Measurements from ENCODE around the gene RNF208.

RNF208 gene

GRCh38 chr9:137172901-137173795 lies 48.9 kb downstream of the RNF208 start:
- no peak for DNase-seq

- no peak for DNase-seq
Measured at GRCh38 chr9:137171149-137171900, 50.7 kb downstream of the RNF208 start.

DNA sequence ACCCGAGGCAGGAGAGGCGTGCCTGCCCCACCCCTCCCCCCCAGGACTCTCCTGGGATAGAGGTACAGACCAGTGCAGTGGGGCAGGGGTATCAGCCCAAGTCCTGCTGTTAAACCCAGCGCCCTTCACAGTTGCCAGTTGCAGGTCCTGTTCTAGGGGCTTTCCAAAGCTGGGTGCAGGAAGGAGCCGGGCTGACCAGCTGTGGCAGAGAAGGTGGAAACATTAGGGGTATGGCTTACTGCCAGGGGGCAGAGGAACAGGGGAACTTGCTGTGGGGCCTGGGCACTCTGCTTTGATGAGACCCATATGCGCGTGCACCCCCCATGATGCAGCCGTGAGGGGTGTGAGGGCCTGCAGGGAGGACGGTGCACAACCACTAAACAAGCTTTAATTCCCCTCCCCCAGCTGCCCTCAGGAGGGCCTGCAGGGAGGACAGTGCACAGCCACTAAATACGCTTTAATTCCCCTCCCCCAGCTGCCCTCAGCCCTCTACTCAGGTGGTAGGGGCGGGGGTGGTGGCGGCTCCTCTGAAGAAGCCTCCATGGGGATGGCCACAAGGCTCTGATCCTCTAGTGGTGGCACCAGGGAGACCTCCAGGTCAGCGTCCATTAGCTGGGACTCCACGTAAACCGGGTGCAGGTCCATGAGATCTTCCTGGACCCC lies 51.4 kb downstream of the RNF208 start:
- no peak for DNase-seq

All from SW 1271 (cell line).